Measurements from ENCODE around the gene OXCT1.
"Not testable (repeated sequence)": the region's sequence is repeated elsewhere in the genome, so short reads cannot be mapped to it uniquely, and the experiment has no call there.

Gene OXCT1

DNA sequence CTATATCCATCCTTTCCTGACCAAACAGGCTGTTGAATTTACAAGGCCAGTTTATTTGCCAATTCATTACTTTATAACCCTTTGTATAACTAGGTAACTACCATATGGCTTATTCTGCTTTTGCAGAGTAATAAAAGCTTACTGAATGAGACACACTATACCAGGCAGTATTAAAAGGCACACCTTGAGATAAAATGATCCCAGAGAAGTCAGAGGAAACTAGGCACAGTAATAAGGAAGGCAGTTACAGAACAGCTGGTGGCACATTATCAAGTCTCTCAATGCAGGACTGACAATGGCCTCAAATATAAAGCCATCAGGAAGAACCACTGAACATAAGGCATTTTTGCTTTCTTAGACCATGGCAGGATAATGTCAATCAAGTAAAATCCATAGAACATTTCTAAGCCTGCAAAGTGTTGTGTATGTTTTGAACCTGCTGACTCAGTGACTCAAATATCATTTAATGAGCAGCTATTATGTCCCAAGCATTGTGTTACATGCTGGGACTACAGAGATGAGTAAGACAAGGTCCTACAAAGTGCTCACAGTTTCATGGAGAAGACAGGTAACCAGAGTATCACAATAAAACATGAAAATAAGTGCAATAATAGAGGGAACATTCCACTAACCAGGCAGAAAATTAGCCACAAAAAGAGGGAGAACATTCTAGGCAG, 52.5 kb downstream of the OXCT1 start:
- peak overlapping the region in 1 of 2 donors; percentile 22 for H3K27ac Mint-ChIP-seq
- no peaks in the 10 kb centered on the region for H3K27me3 Mint-ChIP-seq
- H3K4me3 Mint-ChIP-seq: no peak overlapping the region
- no peaks in the 10 kb centered on the region for H3K9me3 Mint-ChIP-seq
- DNase-seq (no peak), ATAC-seq (peak; percentile 58)
- peaks cover 16% of the 10 kb centered on the region for H3K4me1 Mint-ChIP-seq

DNA sequence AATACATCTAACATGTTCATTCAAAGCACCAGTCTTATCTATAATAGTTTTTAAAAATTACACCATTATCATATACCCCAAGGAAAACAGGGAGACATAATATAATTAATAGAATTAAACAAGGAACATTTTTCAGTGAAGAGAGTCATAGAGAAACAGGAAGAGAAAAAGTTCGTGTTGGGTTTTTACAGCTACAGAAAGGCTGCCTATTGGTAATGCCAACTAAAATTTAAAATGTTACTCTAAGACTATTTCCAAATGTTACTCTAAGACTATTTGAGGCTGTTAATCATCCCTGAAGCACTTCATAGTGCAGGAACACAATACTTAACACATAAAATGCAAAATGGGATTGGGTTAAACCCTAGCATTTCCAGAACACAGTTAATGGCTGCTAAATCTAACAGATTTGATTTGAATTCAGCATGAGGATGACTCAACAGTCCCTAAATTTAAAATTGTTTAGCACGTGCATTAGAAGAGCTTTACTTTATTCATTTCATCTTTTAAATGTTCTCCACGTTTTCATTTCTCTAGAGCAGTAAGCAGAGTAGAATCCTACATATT, 54.5 kb downstream of the OXCT1 start:
- DNase-seq: no peak
- H3K27ac Mint-ChIP-seq: peak overlapping the region in 1 of 2 donors; percentile 23
- peaks cover 29% of the 10 kb centered on the region for H3K4me1 Mint-ChIP-seq
- H3K27me3 Mint-ChIP-seq: no peaks in the 10 kb centered on the region
- ATAC-seq: no peak
- no peak overlapping the region for H3K4me3 Mint-ChIP-seq
- no peaks in the 10 kb centered on the region for H3K9me3 Mint-ChIP-seq

DNA sequence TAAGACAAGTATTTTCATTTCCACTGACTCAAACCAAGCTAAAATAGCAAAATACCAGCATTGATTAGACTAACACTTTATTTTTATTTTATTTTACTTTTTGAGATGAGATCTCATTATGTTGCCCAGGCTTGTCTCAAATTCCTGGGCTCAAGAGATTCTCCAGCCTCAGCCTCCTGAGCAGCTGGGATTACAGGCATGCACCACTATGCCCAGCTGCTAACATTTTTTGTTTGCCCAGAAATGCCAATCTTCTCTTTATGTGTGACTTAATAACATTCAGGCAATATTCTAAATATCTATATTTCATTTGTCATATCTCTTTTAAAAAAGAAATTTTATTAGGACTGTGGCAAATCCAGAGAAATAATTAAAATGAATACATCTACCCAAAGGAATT, 55.0 kb downstream of the OXCT1 start:
- DNase-seq (no peak), ATAC-seq (no peak)
- H3K4me3 Mint-ChIP-seq: no peak overlapping the region
- peaks cover 32% of the 10 kb centered on the region for H3K4me1 Mint-ChIP-seq
- H3K9me3 Mint-ChIP-seq: no peaks in the 10 kb centered on the region
- H3K27ac Mint-ChIP-seq: peak overlapping the region in 1 of 2 donors; percentile 23
- H3K27me3 Mint-ChIP-seq: no peaks in the 10 kb centered on the region

DNA sequence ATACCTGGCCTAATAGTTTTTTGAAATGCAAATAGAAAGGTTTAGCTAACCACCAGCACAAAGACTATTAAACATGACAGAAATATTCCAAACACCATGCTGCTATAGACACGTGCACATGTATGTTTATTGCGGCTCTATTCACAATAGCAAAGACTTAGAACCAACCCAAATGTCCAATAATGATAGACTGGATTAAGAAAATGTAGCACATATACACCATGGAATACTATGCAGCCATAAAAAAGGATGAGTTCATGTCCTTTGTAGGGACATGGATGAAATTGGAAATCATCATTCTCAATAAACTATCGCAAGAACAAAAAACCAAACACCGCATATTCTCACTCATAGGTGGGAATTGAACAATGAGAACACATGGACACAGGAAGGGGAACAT, 55.9 kb downstream of the OXCT1 start:
- H3K4me3 Mint-ChIP-seq, DNase-seq, H3K9me3 Mint-ChIP-seq, H3K27ac Mint-ChIP-seq, H3K27me3 Mint-ChIP-seq, ATAC-seq: not testable (repeated sequence)
- H3K4me1 Mint-ChIP-seq: peaks cover 42% of the 10 kb centered on the region

DNA sequence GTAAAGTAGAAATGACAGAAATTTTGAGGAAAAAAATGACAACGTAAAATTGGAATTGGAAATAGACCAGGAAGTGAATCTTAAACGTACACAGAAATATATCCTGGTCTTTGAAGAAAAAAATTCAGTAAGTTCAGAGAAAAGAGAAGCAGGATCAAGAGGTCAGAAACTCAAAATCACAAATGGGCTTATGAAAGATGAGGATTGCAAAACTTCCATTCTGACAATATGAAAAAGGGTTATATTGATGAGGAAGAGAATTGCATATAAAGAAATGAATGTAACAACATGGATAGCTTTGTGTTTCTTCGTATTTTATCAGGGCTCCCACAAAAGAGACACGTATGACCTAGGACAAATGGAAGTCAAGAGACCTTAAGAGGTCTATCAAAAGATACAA, 58.1 kb downstream of the OXCT1 start:
- no peak overlapping the region for H3K4me3 Mint-ChIP-seq
- DNase-seq: no peak
- H3K27me3 Mint-ChIP-seq: no peaks in the 10 kb centered on the region
- H3K9me3 Mint-ChIP-seq: no peaks in the 10 kb centered on the region
- H3K4me1 Mint-ChIP-seq: peaks cover 33% of the 10 kb centered on the region
- no peak for ATAC-seq
- no peak overlapping the region for H3K27ac Mint-ChIP-seq

DNA sequence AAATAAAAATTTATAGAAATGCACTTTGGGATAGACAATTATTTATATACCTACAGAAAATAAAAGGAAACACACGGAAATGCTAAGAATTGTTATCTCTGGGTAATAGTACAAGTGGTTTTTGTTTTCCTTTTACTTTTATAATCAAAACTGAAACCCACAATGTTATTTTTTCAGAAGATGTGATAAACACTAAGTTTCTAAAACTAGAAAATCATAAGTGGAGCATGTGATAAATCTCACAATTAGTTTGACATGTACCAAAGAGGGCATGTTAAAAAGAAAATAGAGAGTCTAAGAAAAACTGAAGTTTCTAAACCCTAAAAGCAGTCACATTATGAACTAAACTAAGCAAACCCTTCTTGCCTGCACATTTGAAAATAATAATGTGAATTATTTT, 61.1 kb downstream of the OXCT1 start:
- ATAC-seq (no peak), DNase-seq (no peak)
- Mint-ChIP-seq H3K4me1 (peaks cover 33% of the 10 kb centered on the region), H3K27ac (no peak overlapping the region), H3K9me3 (no peaks in the 10 kb centered on the region), H3K4me3 (no peak overlapping the region), H3K27me3 (no peaks in the 10 kb centered on the region)

DNA sequence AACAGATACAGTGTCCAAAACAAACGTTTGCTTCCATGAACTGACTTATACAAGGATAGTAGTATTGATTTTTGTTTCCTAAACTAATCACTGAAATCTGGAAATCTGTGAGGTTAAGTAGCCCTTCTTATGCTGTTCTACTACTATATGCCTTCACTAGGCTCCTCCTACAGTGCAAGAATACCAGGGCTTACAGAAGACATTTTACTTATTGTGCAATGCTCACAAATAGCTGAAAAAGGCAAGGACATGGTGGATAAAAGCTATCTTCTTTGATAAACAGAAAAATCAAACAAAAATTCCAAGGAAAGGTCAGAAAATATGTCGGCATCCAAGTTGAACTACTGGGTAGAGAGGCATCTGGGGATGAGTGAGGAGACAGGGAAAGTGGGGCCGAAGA, 61.9 kb downstream of the OXCT1 start:
- no peaks in the 10 kb centered on the region for H3K27me3 Mint-ChIP-seq
- ATAC-seq: no peak

DNA sequence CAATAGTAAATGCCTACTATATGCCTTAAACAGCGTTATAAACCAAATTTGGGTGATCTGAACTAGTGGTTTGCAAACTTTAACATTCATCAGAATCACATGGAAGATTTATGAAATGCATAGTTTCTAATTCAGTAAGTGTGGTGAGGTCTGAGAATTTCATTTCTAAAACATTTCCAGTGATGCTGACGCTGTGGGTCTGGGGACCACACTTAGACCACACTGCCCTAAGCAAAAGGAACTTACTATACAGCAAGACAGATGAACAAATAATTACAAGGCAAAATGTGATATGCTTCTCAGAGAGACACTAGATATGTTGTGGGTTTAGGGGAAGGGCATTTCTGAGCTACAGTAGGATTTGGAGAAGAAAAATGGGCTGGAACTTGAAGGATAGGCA, 72.6 kb downstream of the OXCT1 start:
- Mint-ChIP-seq H3K27me3 (no peaks in the 10 kb centered on the region), H3K27ac (no peak overlapping the region), H3K9me3 (no peaks in the 10 kb centered on the region), H3K4me1 (peaks cover 14% of the 10 kb centered on the region), H3K4me3 (peak overlapping the region in 1 of 2 donors; percentile 10)
- ATAC-seq (peak; percentile 99), DNase-seq (peak in 1 of 2 donors; percentile 37)

More for the DNA sequence above, 61.9 kb downstream of the OXCT1 start:
- Mint-ChIP-seq H3K9me3 (no peaks in the 10 kb centered on the region), H3K4me1 (peaks cover 32% of the 10 kb centered on the region), H3K4me3 (no peak overlapping the region), H3K27ac (no peak overlapping the region)
- DNase-seq: no peak

DNA sequence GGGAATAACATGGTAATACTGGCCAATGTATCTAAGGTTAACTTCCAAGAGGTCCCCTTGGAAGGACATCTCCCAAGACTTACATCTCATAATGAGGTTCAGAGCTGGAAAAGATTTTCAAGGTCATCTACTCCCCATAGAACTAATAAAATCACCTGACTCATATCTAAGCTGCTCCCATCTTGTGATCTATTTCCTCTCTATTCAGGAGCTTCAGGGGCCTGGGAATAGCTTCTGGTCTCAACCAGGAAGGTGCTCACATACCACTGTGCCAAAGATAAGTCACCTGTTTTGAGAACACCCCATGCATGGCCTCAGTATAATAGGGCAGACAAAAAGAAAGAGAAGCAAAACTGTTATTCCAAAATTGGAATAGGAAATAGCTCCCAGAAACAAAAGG, 74.2 kb downstream of the OXCT1 start:
- DNase-seq: no peak
- no peaks in the 10 kb centered on the region for H3K27me3 Mint-ChIP-seq
- no peak for ATAC-seq
- peaks cover 14% of the 10 kb centered on the region for H3K4me1 Mint-ChIP-seq
- no peak overlapping the region for H3K27ac Mint-ChIP-seq
- no peaks in the 10 kb centered on the region for H3K9me3 Mint-ChIP-seq
- H3K4me3 Mint-ChIP-seq: no peak overlapping the region

DNA sequence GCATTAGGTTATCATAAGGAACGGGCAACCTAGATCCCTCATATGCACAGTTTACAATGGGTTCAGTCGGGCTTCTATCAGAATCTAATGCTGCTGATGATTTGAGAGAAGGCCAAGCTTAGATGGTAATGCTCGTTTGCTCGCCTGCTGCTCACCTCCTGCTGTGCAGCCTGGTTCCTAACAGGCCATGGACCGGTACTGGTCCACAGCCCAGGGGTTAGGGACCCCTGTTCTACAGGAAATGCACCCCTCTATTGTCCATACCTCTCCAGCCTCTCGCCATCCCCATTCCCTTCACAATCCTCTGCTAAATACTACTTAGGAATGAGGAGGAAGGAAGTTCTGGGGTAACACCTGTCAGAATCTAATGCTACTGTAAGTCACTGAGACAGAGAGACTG, 75.1 kb downstream of the OXCT1 start:
- no peak for DNase-seq

DNA sequence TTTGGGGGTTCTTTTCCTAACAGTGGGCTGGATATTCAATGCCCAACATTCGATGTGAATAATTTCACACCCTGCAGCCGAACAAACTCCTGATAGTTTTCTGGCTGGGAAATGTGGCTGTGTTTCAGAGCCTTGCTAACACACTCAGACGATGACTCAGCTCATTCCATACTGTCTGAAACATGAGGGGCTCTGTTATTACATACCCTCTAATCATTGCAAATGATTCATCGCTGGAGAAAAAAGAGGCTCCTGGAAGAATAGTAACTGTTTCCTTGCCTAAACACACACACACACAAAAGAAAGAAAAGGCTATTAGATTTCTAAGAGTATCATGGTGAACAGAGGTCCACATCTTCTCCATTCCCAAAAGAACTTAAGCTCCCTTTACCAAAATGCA, 75.8 kb downstream of the OXCT1 start:
- ATAC-seq (no peak), DNase-seq (no peak)
- H3K27me3 Mint-ChIP-seq: no peaks in the 10 kb centered on the region
- H3K9me3 Mint-ChIP-seq: no peaks in the 10 kb centered on the region
- H3K27ac Mint-ChIP-seq: no peak overlapping the region
- peaks cover 14% of the 10 kb centered on the region for H3K4me1 Mint-ChIP-seq
- no peak overlapping the region for H3K4me3 Mint-ChIP-seq

More for the DNA sequence above, 75.1 kb downstream of the OXCT1 start:
- Mint-ChIP-seq H3K9me3 (no peaks in the 10 kb centered on the region), H3K27ac (peak overlapping the region in 1 of 2 donors; percentile 12), H3K27me3 (no peaks in the 10 kb centered on the region), H3K4me1 (peaks cover 14% of the 10 kb centered on the region), H3K4me3 (no peak overlapping the region)
- ATAC-seq: no peak

DNA sequence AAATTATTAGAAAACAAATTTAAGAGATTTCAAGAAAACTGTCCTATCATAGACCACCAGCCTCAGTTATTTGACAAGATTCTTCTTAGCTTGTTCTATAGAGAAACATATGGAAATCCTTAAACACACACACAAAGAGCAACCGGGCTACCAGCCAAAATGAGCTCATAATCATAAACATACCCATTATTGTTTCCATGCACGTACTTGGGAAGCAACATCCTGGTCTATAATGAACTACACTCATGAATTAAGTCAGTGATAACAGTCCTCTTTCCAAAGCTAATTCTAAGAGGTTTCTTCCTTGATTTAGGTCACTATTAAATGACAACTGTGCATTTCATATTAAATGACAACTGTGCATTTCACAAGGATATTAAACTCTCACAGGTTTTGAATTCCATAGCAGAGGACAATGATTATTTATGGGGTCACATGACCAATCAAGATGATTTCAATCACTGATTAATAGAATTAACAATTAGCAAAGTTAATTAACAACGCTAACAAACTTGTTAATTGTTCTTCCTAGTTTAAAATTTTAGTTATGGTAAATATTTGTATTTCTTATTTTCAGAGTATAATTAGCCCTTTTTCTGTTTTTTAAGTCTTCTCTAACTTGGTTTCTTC, 77.0 kb downstream of the OXCT1 start:
- no peaks in the 10 kb centered on the region for H3K27me3 Mint-ChIP-seq
- no peak overlapping the region for H3K27ac Mint-ChIP-seq
- H3K9me3 Mint-ChIP-seq: no peaks in the 10 kb centered on the region
- ATAC-seq: no peak
- peaks cover 14% of the 10 kb centered on the region for H3K4me1 Mint-ChIP-seq
- H3K4me3 Mint-ChIP-seq: no peak overlapping the region
- DNase-seq: no peak

DNA sequence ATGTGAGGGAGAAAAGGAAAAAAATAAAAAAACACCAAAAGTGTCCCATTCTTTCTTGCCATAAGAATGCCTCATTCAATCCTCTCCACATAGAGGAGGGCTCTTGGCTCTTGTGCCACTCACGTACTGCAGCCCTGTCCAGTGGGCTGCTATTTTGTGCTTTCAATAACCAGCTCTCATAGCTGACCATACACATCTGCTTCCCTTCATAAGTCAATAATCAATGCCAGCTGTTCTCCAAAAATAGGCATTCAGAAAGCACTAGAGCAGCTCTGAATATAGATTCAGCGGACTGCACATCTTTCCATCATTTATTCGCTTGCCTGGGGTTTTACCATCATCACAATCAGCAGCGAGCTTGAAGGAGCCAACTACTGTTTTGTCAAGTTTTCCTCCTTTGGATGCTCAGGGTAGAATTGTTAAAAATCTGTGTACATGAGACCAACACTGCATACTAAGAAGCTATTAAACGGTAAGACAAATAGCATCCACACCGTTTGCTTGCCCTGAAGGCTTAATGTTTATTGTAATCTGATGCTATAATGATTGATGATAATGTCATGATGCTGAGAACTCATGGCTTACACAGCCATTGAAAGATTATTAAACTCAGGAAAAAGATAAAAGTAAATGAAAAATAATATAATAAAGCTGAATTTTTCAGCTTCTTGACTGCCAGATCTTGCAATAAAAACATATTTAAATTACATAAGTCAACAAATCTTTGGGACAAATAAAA, 80.0 kb downstream of the OXCT1 start:
- H3K4me1 Mint-ChIP-seq: peaks cover 4% of the 10 kb centered on the region

DNA sequence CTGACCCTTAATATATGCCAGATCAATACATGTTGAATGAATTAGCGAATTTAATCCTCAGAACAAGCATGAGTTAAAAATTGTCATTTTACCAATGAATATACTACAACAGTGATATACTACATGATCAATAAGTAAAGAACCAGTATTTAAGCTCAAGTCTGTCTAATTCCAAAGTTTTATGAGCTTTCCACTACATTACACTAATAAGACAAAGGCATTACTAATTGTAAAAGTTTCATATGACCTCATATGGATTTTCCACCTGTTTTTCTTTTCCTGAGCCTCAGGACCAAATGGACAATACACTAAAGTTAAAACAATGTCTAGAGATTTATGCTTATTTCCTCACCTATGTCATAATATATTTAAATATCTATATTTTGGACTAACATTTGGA, 80.8 kb downstream of the OXCT1 start:
- no peak overlapping the region for H3K4me3 Mint-ChIP-seq
- H3K27ac Mint-ChIP-seq: no peak overlapping the region
- ATAC-seq: no peak
- no peaks in the 10 kb centered on the region for H3K9me3 Mint-ChIP-seq
- no peak for DNase-seq
- H3K27me3 Mint-ChIP-seq: no peaks in the 10 kb centered on the region
- H3K4me1 Mint-ChIP-seq: no peaks in the 10 kb centered on the region

More for the DNA sequence above, 80.0 kb downstream of the OXCT1 start:
- Mint-ChIP-seq H3K4me3 (no peak overlapping the region), H3K27ac (no peak overlapping the region), H3K9me3 (no peaks in the 10 kb centered on the region), H3K27me3 (no peaks in the 10 kb centered on the region)
- ATAC-seq (no peak), DNase-seq (no peak)

DNA sequence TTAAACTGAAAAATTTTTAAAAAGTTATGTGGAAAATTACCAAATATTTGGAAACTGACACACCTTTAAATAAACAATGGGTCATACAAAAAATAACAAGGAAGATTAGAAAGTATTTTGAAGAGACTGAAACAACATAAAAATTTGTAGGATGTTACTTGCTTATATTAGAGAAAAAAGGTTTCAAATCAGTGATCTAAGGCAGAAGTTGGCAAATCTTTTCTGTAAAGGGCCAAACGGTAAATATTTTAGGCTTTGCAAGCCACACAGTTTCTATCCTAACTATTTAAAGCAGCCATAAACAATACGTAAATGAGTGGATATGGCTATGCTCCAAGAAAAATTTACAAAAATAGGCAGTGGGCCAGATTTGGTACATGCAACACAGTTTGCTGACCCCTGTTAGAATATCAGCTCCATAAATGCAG, 81.3 kb downstream of the OXCT1 start:
- H3K27me3 Mint-ChIP-seq: no peaks in the 10 kb centered on the region
- H3K27ac Mint-ChIP-seq: no peak overlapping the region

DNA sequence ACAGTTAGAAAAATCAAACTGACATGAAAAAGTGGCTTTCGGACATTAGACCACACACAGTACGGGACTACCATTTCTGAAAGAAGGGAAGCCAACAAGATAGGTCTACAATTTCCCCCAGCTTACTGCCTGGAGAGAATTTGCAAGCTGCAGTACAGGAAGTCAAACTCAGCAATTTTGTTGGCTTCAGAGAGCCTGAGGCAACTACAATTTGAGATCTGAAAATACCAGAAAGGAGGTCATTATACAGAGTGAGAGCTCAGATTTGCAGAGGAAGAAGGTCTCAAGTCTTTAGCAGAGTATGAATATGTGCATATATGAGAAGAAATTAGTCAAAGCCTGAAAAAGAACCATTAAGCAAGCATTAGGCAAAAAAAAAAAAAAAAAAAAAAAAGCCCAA, 83.0 kb downstream of the OXCT1 start:
- Mint-ChIP-seq H3K27me3 (no peaks in the 10 kb centered on the region), H3K9me3 (no peaks in the 10 kb centered on the region), H3K4me1 (no peaks in the 10 kb centered on the region), H3K27ac (no peak overlapping the region), H3K4me3 (no peak overlapping the region)
- no peak for DNase-seq
- no peak for ATAC-seq

More for the DNA sequence above, 81.3 kb downstream of the OXCT1 start:
- ATAC-seq: no peak
- Mint-ChIP-seq H3K9me3 (no peaks in the 10 kb centered on the region), H3K4me3 (no peak overlapping the region), H3K4me1 (no peaks in the 10 kb centered on the region)
- no peak for DNase-seq

All from stimulated activated naive CD8-positive, alpha-beta T cell treated with anti-CD3 and anti-CD28 coated beads, Interleukin-15, amount 100 ng/mL, for 72 hours (primary cell).